ENCODE data around the gene HIPK2.

Gene HIPK2

GRCh38 chr7:139777948-139778841, at the start of gene HIPK2:
Gene HIPK2, minus strand, starts transcription at chr7:139777998. Its CDS starts 375 bp downstream, at chr7:139777623.
- DNase-seq (ENCODE audit: low read depth): no peak

GRCh38 chr7:139827042-139827441, 49.2 kb upstream of the HIPK2 start:
- DNase-seq (ENCODE audit: low read depth): no peak

GRCh38 chr7:139825666-139826290, 48.0 kb upstream of the HIPK2 start:
- DNase-seq (ENCODE audit: low read depth): no peak

GRCh38 chr7:139823959-139824521, 46.2 kb upstream of the HIPK2 start:
- no peak for DNase-seq (ENCODE audit: low read depth)

GRCh38 chr7:139822855-139823254, 45.1 kb upstream of the HIPK2 start:
- no peak for DNase-seq (ENCODE audit: low read depth)

- DNase-seq (ENCODE audit: low read depth): no peak
Measured at GRCh38 chr7:139821349-139822105, 43.7 kb upstream of the HIPK2 start.

GRCh38 chr7:139820089-139820488, 42.3 kb upstream of the HIPK2 start:
- DNase-seq (ENCODE audit: low read depth): no peak

GRCh38 chr7:139817249-139817648, 39.5 kb upstream of the HIPK2 start:
- DNase-seq (ENCODE audit: low read depth): no peak

- DNase-seq (ENCODE audit: low read depth): no peak
Measured at GRCh38 chr7:139813689-139814088, 35.9 kb upstream of the HIPK2 start.

- no peak for DNase-seq (ENCODE audit: low read depth)
Measured at GRCh38 chr7:139813151-139813550, 35.4 kb upstream of the HIPK2 start.

GRCh38 chr7:139811066-139811465, 33.3 kb upstream of the HIPK2 start:
- no peak for DNase-seq (ENCODE audit: low read depth)

GRCh38 chr7:139808846-139809442, 31.1 kb upstream of the HIPK2 start:
- no peak for DNase-seq (ENCODE audit: low read depth)

GRCh38 chr7:139808427-139808826, 30.6 kb upstream of the HIPK2 start:
- DNase-seq (ENCODE audit: low read depth): no peak

- DNase-seq (ENCODE audit: low read depth): no peak
Measured at GRCh38 chr7:139807009-139807408, 29.2 kb upstream of the HIPK2 start.

- DNase-seq (ENCODE audit: low read depth): no peak
Measured at GRCh38 chr7:139804571-139804970, 26.8 kb upstream of the HIPK2 start.

GRCh38 chr7:139799586-139799985, 21.8 kb upstream of the HIPK2 start:
- DNase-seq (ENCODE audit: low read depth): no peak

GRCh38 chr7:139798892-139799291, 21.1 kb upstream of the HIPK2 start:
- no peak for DNase-seq (ENCODE audit: low read depth)

GRCh38 chr7:139798221-139798620, 20.4 kb upstream of the HIPK2 start:
- no peak for DNase-seq (ENCODE audit: low read depth)

GRCh38 chr7:139797607-139798006, 19.8 kb upstream of the HIPK2 start:
- DNase-seq (ENCODE audit: low read depth): no peak

GRCh38 chr7:139791316-139791715, 13.5 kb upstream of the HIPK2 start:
- no peak for DNase-seq (ENCODE audit: low read depth)

GRCh38 chr7:139784648-139785047, 6.8 kb upstream of the HIPK2 start:
- DNase-seq (ENCODE audit: low read depth): no peak
